ENCODE data around the gene PRKRIP1.
"Not testable (repeated sequence)": the region's sequence is repeated elsewhere in the genome, so short reads cannot be mapped to it uniquely, and the experiment has no call there.

Gene PRKRIP1

DNA sequence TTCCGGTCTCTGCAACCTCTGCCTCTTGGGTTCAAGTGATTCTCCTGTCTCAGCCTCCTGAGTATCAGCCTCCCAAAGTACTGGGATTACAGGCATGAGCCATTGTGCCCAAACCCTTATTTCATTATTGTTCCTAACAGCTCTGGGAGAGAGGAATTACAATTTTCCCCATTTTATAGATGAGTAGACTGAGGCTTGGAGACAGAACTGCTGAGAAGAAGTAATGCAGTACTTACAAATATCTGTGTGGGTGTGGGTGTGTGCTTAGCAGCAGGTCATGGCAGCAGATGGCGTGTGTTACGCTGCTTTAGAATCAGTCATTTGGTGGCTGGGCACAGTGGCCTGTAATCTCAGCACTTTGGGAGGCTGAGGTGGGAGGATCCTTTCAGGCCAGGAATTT is 7.4 kb downstream of the PRKRIP1 start:
- peaks cover 93% of the 10 kb centered on the region for H3K4me1 ChIP-seq (ENCODE audit: control insufficient read depth, low read length)
- H3K36me3 ChIP-seq (ENCODE audit: control insufficient read depth, low read length): peaks cover 94% of the 10 kb centered on the region
- no peaks in the 10 kb centered on the region for H3K27me3 ChIP-seq (ENCODE audit: control insufficient read depth, low read length)
- H3K27ac ChIP-seq (ENCODE audit: low read depth, low read length): peak overlapping the region; percentile 86
- peak overlapping the region; percentile 38; the same call in 1 of the 2 replicates for H3K4me3 ChIP-seq (ENCODE audit: low read length)
- peaks cover 45% of the 10 kb centered on the region for H3F3A ChIP-seq (ENCODE audit: control insufficient read depth, insufficient read depth)
- H4K20me1 ChIP-seq (ENCODE audit: control insufficient read depth, insufficient read depth, low read depth, low read length): no peaks in the 10 kb centered on the region
- no peaks in the 10 kb centered on the region for H3K9me3 ChIP-seq (ENCODE audit: control insufficient read depth, insufficient read depth, low read length)
- H3K79me2 ChIP-seq (ENCODE audit: control insufficient read depth, low read length): peaks cover 52% of the 10 kb centered on the region
- H3K4me2 ChIP-seq (ENCODE audit: low read length): peak overlapping the region; percentile 76
- H3K9me2 ChIP-seq (replicated peaks; ENCODE audit: control insufficient read depth, low read length): no peaks in the 10 kb centered on the region
- TF ChIP-seq EZH2phosphoT487 (IDR thresholded peaks at IDR 0.05; ENCODE audit: borderline replicate concordance, low read length): no peak
- TF ChIP-seq, protein P1, sequence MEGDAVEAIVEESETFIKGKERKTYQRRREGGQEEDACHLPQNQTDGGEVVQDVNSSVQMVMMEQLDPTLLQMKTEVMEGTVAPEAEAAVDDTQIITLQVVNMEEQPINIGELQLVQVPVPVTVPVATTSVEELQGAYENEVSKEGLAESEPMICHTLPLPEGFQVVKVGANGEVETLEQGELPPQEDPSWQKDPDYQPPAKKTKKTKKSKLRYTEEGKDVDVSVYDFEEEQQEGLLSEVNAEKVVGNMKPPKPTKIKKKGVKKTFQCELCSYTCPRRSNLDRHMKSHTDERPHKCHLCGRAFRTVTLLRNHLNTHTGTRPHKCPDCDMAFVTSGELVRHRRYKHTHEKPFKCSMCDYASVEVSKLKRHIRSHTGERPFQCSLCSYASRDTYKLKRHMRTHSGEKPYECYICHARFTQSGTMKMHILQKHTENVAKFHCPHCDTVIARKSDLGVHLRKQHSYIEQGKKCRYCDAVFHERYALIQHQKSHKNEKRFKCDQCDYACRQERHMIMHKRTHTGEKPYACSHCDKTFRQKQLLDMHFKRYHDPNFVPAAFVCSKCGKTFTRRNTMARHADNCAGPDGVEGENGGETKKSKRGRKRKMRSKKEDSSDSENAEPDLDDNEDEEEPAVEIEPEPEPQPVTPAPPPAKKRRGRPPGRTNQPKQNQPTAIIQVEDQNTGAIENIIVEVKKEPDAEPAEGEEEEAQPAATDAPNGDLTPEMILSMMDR (IDR thresholded peaks at IDR 0.05; ENCODE audit: low read depth, low read length, poor library complexity, severe bottlenecking): no peak

DNA sequence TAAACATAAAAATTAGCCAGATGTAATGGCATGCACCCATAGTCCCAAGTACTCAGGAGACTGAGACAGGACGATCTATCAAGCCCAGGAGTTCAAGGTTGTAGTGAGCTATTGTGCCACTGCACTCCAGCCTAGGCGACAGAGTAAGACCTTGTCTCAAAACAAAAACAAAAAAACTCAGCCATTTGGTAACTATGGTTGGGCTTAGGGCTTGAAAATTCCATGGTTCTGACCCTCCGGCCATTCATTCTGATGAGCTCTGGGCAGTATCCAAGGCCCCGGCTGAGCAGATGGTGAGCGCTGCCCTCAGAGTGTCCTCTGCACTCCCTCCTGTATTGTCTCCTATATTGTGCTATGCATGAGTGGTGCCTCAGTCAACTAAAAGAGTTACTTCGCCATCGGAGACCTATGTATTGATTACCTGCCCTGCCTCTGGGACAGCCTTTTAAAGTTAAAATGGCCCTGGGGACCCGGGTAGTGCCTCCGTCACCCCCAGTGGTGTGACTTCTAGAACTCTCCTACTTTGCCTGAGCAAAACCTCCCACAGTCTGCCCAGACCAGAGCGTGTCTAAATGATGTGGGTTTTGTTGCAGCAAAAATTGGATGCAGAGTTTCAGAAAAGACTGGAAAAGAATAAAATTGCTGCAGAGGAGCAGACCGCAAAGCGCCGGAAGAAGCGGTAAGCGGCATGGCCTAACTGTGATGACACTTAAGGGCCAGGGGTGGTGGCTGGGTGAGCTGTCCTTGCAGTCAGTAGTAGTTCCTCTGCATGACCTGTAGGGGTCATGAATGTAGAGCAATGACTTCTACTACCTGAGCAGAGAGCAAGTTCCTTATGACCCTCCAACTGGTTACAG is 8.1 kb downstream of the PRKRIP1 start:
- Histone ChIP-seq H3K4me1 (ENCODE audit: control insufficient read depth, low read length) (peaks cover 90% of the 10 kb centered on the region), H3K27me3 (ENCODE audit: control insufficient read depth, low read length) (no peaks in the 10 kb centered on the region), H3K9me3 (ENCODE audit: control insufficient read depth, insufficient read depth, low read length) (0 out of 2 replicates have a peak, but pooled peaks cover under 1% of the 10 kb centered on the region), H3K4me2 (ENCODE audit: low read length) (peak overlapping the region; percentile 76), H3K36me3 (ENCODE audit: control insufficient read depth, low read length) (peaks cover 94% of the 10 kb centered on the region), H4K20me1 (ENCODE audit: control insufficient read depth, insufficient read depth, low read depth, low read length) (no peaks in the 10 kb centered on the region), H3K79me2 (ENCODE audit: control insufficient read depth, low read length) (peaks cover 50% of the 10 kb centered on the region), H3K4me3 (ENCODE audit: low read length) (peak overlapping the region; percentile 36), H3K9me2 (replicated peaks; ENCODE audit: control insufficient read depth, low read length) (no peaks in the 10 kb centered on the region), H3K27ac (ENCODE audit: low read depth, low read length) (peak overlapping the region; percentile 86), H3F3A (ENCODE audit: control insufficient read depth, insufficient read depth) (peaks cover 44% of the 10 kb centered on the region)
- TF ChIP-seq, protein P1 (IDR thresholded peaks at IDR 0.05; ENCODE audit: low read depth, low read length, poor library complexity, severe bottlenecking): peak; percentile 94
- no peak for TF ChIP-seq EZH2phosphoT487 (IDR thresholded peaks at IDR 0.05; ENCODE audit: borderline replicate concordance, low read length)

DNA sequence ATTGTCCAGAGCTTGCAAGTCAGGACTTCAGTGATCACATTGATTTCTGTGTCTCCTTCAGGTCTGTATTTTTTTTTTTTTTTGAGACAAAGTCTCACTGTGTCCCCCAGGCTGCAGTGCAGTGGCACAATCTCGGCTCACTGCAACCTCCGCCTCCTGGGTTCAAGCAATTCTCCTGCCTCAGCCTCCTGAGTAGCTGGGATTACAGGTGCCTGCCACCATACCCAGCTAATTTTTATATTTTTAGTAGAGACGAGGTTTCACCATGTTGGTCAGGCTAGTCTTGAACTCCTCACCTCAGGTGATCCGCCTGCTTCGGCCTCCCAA is 8.7 kb downstream of the PRKRIP1 start:
- not testable (repeated sequence) for H3K9me2 ChIP-seq (replicated peaks; ENCODE audit: control insufficient read depth, low read length); H4K20me1 ChIP-seq (ENCODE audit: control insufficient read depth, insufficient read depth, low read depth, low read length); H3K27ac ChIP-seq (ENCODE audit: low read depth, low read length); H3K4me3 ChIP-seq (ENCODE audit: low read length); H3K27me3 ChIP-seq (ENCODE audit: control insufficient read depth, low read length); H3K9me3 ChIP-seq (ENCODE audit: control insufficient read depth, insufficient read depth, low read length)
- Histone ChIP-seq H3K36me3 (ENCODE audit: control insufficient read depth, low read length) (peaks cover 94% of the 10 kb centered on the region), H3K79me2 (ENCODE audit: control insufficient read depth, low read length) (peaks cover 52% of the 10 kb centered on the region), H3K4me2 (ENCODE audit: low read length) (peak overlapping the region; percentile 76; the same call in 1 of the 2 replicates), H3F3A (ENCODE audit: control insufficient read depth, insufficient read depth) (peaks cover 45% of the 10 kb centered on the region), H3K4me1 (ENCODE audit: control insufficient read depth, low read length) (peaks cover 86% of the 10 kb centered on the region)

DNA sequence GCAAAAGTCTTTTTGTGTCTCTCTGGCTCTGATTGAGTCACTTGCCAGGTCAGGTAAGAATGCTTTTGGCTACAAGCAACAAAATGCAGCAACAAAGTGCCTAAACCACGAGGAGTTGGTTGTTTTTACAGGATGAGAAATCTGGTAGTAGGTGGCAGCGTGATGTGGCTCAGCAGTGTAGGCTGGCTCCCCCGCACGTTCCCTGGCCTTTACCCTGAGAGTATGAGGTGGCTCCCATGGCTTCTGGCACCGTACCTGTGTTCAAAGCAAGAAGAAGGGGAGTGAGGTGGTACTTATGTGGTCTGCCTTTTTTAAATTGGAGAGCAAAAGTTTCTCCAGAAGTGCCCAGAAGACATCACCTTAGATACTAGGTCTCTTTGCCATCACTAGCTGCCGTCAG is 11.7 kb downstream of the PRKRIP1 start:
- H3K36me3 ChIP-seq (ENCODE audit: control insufficient read depth, low read length): peaks cover 100% of the 10 kb centered on the region
- peaks cover 6% of the 10 kb centered on the region; the same call in 1 of the 2 replicates for H3K9me3 ChIP-seq (ENCODE audit: control insufficient read depth, insufficient read depth, low read length)
- no peaks in the 10 kb centered on the region for H3K9me2 ChIP-seq (replicated peaks; ENCODE audit: control insufficient read depth, low read length)
- peak overlapping the region; percentile 7; the same call in 1 of the 2 replicates for H3K4me3 ChIP-seq (ENCODE audit: low read length)
- H3K79me2 ChIP-seq (ENCODE audit: control insufficient read depth, low read length): peaks cover 83% of the 10 kb centered on the region
- peak overlapping the region; percentile 4; the same call in 1 of the 2 replicates for H3K27ac ChIP-seq (ENCODE audit: low read depth, low read length)
- TF ChIP-seq, protein P1 (IDR thresholded peaks at IDR 0.05; ENCODE audit: low read depth, low read length, poor library complexity, severe bottlenecking): no peak
- TF ChIP-seq EZH2phosphoT487 (IDR thresholded peaks at IDR 0.05; ENCODE audit: borderline replicate concordance, low read length): no peak
- H3K4me1 ChIP-seq (ENCODE audit: control insufficient read depth, low read length): peaks cover 73% of the 10 kb centered on the region
- H3K27me3 ChIP-seq (ENCODE audit: control insufficient read depth, low read length): no peaks in the 10 kb centered on the region
- peak overlapping the region; percentile 34 for H3K4me2 ChIP-seq (ENCODE audit: low read length)
- H3F3A ChIP-seq (ENCODE audit: control insufficient read depth, insufficient read depth): peaks cover 21% of the 10 kb centered on the region
- no peaks in the 10 kb centered on the region for H4K20me1 ChIP-seq (ENCODE audit: control insufficient read depth, insufficient read depth, low read depth, low read length)

DNA sequence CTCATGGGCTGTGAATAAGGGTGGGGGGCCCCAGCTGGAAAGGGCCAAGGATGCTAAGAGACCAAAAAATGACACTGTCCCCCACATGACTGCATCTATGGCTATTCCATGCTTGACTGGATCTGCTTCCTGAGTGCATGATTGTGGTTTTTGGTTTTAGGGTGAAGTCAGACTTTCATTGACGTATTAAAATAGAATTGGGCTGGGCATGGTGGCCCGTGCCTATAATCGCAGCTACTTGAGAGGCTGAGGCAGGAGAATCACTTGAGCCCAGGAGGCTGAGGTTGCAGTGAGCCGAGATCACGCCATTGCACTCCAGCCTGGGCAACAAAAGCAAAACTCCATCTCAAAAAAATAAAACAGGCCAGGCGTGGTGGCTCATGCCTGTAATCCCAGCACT is 12.4 kb downstream of the PRKRIP1 start:
- peaks cover 19% of the 10 kb centered on the region for H3F3A ChIP-seq (ENCODE audit: control insufficient read depth, insufficient read depth)
- peak overlapping the region; percentile 7; the same call in 1 of the 2 replicates for H3K4me3 ChIP-seq (ENCODE audit: low read length)
- not testable (repeated sequence) for H3K27me3 ChIP-seq (ENCODE audit: control insufficient read depth, low read length); H4K20me1 ChIP-seq (ENCODE audit: control insufficient read depth, insufficient read depth, low read depth, low read length); H3K9me3 ChIP-seq (ENCODE audit: control insufficient read depth, insufficient read depth, low read length); H3K9me2 ChIP-seq (replicated peaks; ENCODE audit: control insufficient read depth, low read length)
- H3K79me2 ChIP-seq (ENCODE audit: control insufficient read depth, low read length): peaks cover 81% of the 10 kb centered on the region
- peak overlapping the region; percentile 34 for H3K4me2 ChIP-seq (ENCODE audit: low read length)
- H3K27ac ChIP-seq (ENCODE audit: low read depth, low read length): peak overlapping the region; percentile 4; the same call in 1 of the 2 replicates
- peaks cover 100% of the 10 kb centered on the region for H3K36me3 ChIP-seq (ENCODE audit: control insufficient read depth, low read length)
- peaks cover 71% of the 10 kb centered on the region for H3K4me1 ChIP-seq (ENCODE audit: control insufficient read depth, low read length)
